Neural cell (in vitro differentiated cells): ENCODE data around the gene HSPB6.
A peak's percentile ranks its signal among the peaks of the same experiment; 100 is the strongest.

Experiments used
- EZH2 ChIP-seq: fragments of 200-600, 300-800 bp; shearing (Covaris generic), sonication (generic); IDR thresholded peaks from 2 replicates; pipeline ENCODE4 v1.6.1; 2014; ENCODE audit warnings: antibody characterized with exemption, low read length, borderline replicate concordance, mild to moderate bottlenecking; ENCODE audit not compliant: insufficient read depth, poor library complexity, severe bottlenecking
- POLR2AphosphoS5 ChIP-seq: IDR thresholded peaks from 2 replicates; pipeline ENCODE4 v1.6.1; 2012
- TF ChIP-seq, protein P1 (sequence below): fragments of 450-650 bp; IDR thresholded peaks from 2 replicates; pipeline ENCODE4 v1.5.1; 2014; ENCODE audit warnings: antibody characterized with exemption, mild to moderate bottlenecking, moderate library complexity; ENCODE audit not compliant: poor library complexity, severe bottlenecking

DNA sequence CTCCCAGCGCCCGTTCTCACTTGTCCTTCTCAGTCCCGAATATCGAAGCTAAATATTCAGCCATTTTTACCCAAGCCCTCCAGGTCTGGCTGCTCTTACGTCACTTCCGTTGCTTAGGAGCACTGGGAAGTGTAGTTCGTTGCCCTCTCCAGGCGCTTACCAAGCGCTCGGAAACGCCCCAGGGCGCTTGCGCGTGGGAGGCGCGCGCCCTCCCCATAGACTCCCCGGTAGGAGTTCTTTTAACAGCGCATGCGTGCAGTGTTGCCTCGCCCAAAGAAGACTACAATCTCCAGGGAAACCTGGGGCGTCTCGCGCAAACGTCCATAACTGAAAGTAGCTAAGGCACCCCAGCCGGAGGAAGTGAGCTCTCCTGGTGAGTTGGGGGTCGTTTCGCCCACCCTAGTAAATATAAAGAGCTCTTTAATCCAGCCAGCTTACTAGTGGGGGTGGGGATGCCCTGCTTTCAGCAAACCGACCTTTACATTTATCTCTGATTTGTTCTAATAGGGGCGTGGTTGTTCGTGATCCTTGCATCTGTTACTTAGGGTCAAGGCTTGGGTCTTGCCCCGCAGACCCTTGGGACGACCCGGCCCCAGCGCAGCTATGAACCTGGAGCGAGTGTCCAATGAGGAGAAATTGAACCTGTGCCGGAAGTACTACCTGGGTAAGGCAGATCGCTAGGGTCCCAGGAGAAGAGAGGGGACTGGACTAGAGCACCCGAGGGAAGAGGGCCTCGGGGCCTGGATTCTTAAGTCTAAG, 11.3 kb downstream of the HSPB6 start, which contains the start of the genes PSENEN and U2AF1L4:
- TF ChIP-seq EZH2 = no peak
- TF ChIP-seq, protein P1, sequence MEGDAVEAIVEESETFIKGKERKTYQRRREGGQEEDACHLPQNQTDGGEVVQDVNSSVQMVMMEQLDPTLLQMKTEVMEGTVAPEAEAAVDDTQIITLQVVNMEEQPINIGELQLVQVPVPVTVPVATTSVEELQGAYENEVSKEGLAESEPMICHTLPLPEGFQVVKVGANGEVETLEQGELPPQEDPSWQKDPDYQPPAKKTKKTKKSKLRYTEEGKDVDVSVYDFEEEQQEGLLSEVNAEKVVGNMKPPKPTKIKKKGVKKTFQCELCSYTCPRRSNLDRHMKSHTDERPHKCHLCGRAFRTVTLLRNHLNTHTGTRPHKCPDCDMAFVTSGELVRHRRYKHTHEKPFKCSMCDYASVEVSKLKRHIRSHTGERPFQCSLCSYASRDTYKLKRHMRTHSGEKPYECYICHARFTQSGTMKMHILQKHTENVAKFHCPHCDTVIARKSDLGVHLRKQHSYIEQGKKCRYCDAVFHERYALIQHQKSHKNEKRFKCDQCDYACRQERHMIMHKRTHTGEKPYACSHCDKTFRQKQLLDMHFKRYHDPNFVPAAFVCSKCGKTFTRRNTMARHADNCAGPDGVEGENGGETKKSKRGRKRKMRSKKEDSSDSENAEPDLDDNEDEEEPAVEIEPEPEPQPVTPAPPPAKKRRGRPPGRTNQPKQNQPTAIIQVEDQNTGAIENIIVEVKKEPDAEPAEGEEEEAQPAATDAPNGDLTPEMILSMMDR = no peak
- TF ChIP-seq POLR2AphosphoS5 = peak; percentile 82
